GM12801 (cell line): ENCODE data around the gene FGR.

ENCODE experiments used
- TF ChIP-seq, protein P1 (sequence below): IDR thresholded peaks from one replicate; pipeline ENCODE4 v1.5.1; 2011; ENCODE audit warnings: control low read depth; ENCODE audit not compliant: insufficient read length; ENCODE audit errors: extremely low read depth

Gene FGR

DNA sequence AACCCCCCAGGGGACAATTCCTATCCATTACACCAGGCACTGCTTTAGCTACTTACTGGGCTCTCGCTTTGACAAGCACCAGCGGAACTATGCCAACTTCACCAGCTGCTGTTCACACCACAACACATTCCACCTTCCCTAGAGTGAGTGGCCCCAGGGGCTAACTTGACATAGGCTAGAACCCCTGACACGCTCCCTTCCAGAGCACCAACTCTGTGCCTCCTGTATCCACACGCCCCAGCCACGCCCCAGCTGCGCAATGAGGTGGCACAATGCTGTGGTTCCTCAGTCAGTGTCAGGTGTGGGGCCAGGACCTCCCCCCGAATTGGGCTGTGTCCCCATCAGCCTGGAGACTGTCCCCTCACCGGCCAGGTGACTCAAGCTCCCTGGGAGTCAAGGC lies 11.7 kb upstream of the FGR start:
- TF ChIP-seq, protein P1, sequence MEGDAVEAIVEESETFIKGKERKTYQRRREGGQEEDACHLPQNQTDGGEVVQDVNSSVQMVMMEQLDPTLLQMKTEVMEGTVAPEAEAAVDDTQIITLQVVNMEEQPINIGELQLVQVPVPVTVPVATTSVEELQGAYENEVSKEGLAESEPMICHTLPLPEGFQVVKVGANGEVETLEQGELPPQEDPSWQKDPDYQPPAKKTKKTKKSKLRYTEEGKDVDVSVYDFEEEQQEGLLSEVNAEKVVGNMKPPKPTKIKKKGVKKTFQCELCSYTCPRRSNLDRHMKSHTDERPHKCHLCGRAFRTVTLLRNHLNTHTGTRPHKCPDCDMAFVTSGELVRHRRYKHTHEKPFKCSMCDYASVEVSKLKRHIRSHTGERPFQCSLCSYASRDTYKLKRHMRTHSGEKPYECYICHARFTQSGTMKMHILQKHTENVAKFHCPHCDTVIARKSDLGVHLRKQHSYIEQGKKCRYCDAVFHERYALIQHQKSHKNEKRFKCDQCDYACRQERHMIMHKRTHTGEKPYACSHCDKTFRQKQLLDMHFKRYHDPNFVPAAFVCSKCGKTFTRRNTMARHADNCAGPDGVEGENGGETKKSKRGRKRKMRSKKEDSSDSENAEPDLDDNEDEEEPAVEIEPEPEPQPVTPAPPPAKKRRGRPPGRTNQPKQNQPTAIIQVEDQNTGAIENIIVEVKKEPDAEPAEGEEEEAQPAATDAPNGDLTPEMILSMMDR: no peak

DNA sequence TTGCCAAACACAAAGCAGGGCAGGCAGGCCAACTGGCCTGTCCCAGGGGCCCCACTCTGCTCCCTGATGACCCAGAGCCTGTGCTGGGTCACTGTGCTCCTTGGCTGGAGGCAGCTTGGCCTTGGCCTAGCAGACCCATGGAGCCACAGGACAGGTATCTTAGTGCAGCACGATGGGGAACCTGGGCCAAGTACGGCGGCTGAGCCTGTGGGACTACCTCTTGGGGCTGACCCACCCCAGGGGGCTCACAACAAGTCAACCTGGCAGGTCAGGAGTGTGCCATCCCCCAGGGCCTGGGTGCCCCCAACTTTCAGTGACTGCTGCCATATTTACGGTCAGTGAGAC lies 10.1 kb upstream of the FGR start:
- TF ChIP-seq, protein P1: no peak

DNA sequence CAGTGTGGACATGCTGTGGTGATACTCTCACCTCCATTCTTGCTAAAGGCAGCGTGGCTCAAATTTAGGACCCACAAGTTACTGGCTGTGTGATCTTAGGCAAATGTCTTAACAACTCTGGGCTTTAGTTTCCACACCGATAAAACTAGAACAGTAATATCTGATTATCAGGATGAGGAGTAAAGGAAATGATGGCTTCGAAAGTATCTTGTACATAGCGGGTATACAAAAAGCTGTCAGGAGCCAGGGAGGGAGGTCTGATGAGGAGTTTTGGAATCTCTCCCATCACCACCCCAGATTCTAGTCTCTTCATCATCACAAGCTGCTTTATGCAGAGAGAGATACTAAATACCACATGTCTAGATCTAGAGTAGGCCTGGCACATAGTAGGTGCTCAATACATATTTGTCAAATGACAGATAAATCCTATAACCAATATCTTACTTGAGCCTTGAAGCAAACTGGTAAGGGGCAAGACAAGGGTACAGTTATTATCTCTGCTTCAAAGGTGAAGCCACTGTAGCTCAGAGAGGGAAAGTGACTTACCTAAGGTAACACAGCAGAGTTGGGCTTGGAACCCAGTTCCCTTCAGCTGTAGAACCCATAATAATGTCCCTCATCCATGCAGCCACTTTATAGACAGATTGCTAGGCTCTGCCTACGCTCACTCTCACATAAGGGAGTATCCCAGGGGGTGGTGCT lies 9.5 kb upstream of the FGR start:
- TF ChIP-seq, protein P1: no peak

DNA sequence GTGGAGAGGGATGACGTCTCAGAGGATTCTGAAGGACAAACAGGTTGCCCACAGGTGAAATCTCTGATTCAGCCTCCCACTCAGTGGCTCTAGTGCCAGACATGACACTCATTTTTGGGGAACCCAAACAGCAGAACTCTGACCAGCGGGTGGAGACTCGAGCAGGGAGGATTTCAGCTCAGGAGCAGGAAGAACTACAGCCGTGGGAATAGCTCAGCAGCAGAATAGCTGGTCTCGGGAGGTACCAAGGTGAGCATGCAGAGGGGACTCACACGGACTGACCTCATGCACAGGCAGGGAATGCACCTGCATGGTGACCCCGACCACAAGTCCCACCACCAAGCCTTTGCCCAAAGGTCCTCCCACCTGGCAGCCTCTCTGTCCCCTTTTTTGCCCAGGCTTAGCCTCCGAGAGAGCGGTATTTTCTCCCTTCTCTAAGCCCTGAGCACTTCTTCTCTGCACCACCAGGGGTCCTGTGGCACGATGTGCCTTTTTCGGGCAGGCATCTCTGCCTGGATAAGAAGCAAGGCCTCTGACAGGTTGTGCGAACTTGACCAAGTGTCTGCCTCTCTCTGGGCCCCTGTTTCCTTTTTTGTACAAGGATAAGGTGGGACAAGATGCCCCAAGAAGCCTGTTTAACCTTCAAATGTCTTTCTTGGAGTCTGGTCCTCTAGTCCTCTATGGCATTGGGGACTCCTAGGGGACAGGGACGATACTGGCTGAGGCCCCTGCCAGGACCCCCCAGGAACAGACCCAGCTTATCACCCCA lies 8.8 kb upstream of the FGR start:
- TF ChIP-seq, protein P1: no peak

DNA sequence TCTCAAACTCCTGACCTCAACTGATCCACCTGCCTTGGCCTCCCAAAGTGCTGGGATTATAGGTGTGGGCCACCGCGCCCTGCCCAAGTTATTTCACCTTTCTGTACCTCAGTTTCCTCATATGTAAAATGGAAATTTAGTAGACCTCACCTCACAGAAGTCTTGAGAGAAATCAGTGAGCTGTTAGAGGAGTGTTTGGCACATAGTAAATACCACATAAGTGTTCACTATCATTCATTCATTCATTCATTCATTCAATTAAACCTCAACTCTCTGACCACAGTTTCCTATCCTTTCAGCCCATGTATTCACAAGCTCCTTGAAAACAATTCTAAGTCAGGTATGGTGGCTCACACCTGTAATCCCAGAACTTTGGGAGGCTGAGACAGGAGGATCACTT lies 3.8 kb upstream of the FGR start:
- TF ChIP-seq, protein P1: no peak

DNA sequence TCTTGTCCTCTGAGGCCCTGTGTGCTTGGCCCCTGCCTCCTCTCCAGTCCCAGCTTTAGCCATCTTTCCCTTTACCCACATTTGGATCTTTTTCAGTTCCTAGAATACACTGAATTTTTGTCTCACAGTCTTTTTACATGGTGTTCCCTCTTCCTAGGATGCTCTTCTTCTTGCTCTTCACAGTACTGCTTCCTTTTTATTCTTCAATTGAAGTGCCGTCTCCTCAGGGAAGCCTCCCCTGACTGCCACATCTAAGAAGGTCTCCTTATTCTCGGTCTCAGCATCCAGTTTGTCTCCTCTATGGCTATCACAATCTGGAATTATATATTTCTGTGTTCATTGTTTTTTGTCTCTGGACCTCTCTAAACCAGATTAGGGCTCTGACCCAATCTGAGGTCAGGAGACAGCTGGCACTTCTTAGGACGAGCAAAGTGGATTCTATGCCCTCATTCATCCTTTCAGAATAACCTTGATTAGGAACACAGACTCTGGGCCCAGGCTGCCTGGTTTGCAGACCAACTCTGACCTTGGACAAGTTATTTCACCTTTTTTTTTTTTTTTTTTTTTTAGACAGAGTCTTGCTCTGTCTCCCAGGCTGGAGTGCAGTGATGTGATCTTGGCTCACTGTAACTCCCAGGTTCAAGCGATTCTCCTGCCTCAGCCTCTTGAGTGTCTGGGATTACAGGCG lies 3.2 kb upstream of the FGR start:
- TF ChIP-seq, protein P1: no peak

DNA sequence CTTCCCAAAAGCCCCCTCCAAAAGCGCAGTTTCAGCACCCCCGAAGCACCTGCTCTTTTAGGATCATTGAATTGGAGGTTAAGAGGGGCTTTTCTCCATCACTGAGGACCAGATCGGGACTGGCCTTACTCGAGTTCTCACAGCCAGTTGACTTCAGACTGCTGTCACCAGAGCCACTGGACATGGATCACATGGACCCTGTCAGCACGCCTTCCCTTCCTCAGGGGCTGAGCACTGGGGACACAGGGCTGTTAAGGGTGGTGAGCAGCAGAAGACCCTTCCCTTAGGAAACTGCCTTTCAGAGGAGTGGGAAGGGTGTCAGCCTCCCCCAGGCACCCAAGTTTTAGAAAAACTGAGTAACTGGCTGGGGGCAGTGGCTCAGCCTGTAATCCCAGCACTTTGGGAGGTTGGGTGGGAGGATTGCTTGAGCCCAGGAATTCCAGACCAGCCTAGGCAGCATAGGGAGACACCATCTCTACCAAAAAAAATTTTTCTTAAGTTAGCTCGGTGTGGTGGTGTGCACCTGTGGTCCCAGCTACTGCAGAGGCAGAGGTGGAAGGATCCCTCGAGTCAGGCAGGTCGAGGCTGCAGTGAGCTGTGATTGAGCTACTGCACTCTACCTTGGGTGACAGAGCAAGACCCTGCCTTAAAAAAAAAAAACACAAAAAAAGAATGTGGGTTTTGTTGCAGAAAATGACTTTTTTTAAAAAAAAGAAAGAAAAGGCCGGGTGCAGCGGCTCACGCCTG lies 584 bp upstream of the FGR start:
- TF ChIP-seq, protein P1: no peak
